ENCODE data around the gene INTS12. TPM values are rescaled to one million over a fixed set of nuclear protein-coding genes. Genes with fewer than 3 reads are reported as not detected.

The INTS12 gene, protein sequence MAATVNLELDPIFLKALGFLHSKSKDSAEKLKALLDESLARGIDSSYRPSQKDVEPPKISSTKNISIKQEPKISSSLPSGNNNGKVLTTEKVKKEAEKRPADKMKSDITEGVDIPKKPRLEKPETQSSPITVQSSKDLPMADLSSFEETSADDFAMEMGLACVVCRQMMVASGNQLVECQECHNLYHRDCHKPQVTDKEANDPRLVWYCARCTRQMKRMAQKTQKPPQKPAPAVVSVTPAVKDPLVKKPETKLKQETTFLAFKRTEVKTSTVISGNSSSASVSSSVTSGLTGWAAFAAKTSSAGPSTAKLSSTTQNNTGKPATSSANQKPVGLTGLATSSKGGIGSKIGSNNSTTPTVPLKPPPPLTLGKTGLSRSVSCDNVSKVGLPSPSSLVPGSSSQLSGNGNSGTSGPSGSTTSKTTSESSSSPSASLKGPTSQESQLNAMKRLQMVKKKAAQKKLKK
- 23.5 TPM for polyA plus RNA-seq (2013, experiment 1 of 2)
- 23.9 TPM for polyA plus RNA-seq (2013, experiment 2 of 2)

DNA sequence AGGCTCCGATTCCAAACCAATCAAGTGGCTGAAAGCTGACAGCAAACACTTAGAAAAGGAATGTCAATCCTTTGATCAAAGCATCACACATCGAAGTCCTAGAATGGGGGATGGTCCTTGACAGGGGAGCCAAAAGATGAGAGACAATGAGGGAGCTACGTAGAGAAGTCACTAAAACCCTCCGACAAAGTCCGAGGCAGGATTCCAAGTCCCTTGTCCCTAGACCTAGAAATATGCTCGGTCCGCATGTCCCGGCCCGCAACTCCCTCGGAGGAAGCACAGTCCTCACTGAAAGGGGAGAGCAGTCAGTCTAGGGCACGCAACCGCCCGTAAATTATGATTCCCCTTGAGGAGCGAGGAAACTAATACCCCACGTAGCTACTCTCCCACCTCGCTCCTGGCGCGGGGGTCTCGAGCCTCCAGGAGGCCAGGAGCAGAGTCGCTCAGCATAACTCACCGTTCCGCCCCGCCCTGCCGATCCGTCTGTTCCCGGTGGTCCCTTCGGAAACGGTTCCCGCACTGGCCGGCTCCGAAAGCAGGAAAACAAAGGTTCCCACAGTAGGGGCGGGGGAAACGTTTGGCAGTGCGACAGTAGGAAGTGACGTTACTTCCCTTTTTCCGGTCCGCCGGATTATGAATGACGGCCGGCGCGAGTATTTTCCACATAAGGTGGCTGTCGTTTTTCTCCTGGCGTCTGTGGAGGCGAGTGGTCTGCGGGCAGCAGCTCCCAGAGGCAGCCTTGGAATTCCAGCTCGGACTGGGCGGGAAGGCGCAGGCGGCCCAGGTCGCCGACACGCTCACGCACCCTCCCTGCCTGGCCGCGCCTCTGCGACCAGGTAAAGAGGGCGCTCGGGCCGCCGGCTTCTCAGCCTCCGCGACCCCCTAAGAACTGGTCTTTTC, at the start of gene INTS12, which contains the start of gene GSTCD:
TSS of gene INTS12 (minus strand) at position 509 of the 900 bp plus-strand sequence. CDS start 8,684 bp downstream, outside the sequence.
TSS of gene GSTCD (plus strand) at position 604 of the 900 bp plus-strand sequence. CDS start 8,830 bp downstream, outside the sequence.
- H3K4me2 ChIP-seq (ENCODE audit: low read length, poor library complexity, severe bottlenecking) = peak within 1 kb of the TSS; percentile 89
- peaks cover 16% of the 10 kb centered on the region for H3K79me1 ChIP-seq (replicated peaks; ENCODE audit: low read length, poor library complexity, severe bottlenecking)
- under 1% methylated on average over 57 of the region's 63 CpGs for WGBS
- H4K91ac ChIP-seq (ENCODE audit: low read length) = peak within 1 kb of the TSS; percentile 78
- peak within 1 kb of the TSS; percentile 96 to 100 for H3K4me3 ChIP-seq (ENCODE audit: insufficient read depth in 1 of 2, low read depth in 1 of 2, low read length in 2 of 2)
- peak within 1 kb of the TSS; percentile 21 for H2BK120ac ChIP-seq (ENCODE audit: low read depth, low read length)
- peak within 1 kb of the TSS; percentile 90 for H3K27ac ChIP-seq (ENCODE audit: low read length, poor library complexity, severe bottlenecking)
- H3K27me3 ChIP-seq (ENCODE audit: control insufficient read depth in 1 of 2, insufficient read depth in 1 of 2, low read length in 2 of 2) = no peaks in the 10 kb centered on the region
- H3K23ac ChIP-seq (ENCODE audit: low read length in 2 of 2) = peak within 1 kb of the TSS in 1 of 2 experiments; percentile 87
- no peak within 1 kb of the TSS for H2BK12ac ChIP-seq (ENCODE audit: low read length in 2 of 2)
- H2AK5ac ChIP-seq (ENCODE audit: low read length, severe bottlenecking) = no peak within 1 kb of the TSS
- peak within 1 kb of the TSS; percentile 5 to 91 for H3K4ac ChIP-seq (ENCODE audit: low read depth in 1 of 2, low read length in 2 of 2)
- H4K8ac ChIP-seq (ENCODE audit: low read length) = peak within 1 kb of the TSS; percentile 95
- peak within 1 kb of the TSS in 1 of 2 experiments; percentile 95 for H3K14ac ChIP-seq (ENCODE audit: low read length in 2 of 2)
- peak within 1 kb of the TSS; percentile 95 for H3K9ac ChIP-seq (ENCODE audit: low read length)
- peaks cover 0 to 6% of the 10 kb centered on the region in 2 experiments for H3K36me3 ChIP-seq (ENCODE audit: control insufficient read depth in 1 of 2, insufficient read depth in 2 of 2, low read depth in 1 of 2, low read length in 2 of 2)
- H2BK5ac ChIP-seq (ENCODE audit: low read depth, low read length, poor library complexity, severe bottlenecking) = peak within 1 kb of the TSS; percentile 69
- peak within 1 kb of the TSS; percentile 88 to 92 for H3K18ac ChIP-seq (ENCODE audit: low read depth in 1 of 2, low read length in 2 of 2)
- no peaks in the 10 kb centered on the region for H3K9me3 ChIP-seq (ENCODE audit: control insufficient read depth, low read length)
- peak within 1 kb of the TSS; percentile 100 for H2AFZ ChIP-seq (ENCODE audit: low read depth, low read length)
- no peaks in the 10 kb centered on the region for H3K4me1 ChIP-seq (ENCODE audit: control insufficient read depth, insufficient read depth, low read depth, low read length)
- peak; percentile 95 for DNase-seq
- no peak within 1 kb of the TSS for H2BK15ac ChIP-seq (ENCODE audit: low read depth, poor library complexity, severe bottlenecking)

DNA sequence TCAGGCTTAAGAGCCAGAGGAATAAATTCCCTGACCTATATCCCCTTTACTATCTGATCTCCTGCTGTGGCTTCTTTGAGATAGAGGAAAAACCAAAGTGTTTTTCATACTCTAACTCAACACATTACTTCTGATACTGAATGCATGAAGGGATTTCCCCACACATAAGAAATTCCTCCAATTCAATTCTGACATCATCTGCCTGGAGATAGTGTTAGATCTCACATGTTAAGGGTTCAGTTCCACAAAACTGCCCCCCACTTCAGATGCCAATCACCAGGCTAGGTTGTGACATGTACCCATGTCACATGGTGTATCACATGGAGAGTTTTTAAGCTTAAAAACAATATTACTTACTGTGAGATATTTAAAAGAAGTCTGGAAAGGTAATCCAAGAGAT, 46.9 kb upstream of the INTS12 start:
- Histone ChIP-seq H3K4me2 (ENCODE audit: low read length, poor library complexity, severe bottlenecking) (no peak overlapping the region), H2BK5ac (ENCODE audit: low read depth, low read length, poor library complexity, severe bottlenecking) (no peak overlapping the region), H2BK120ac (ENCODE audit: low read depth, low read length) (no peak overlapping the region), H3K27me3 (ENCODE audit: control insufficient read depth in 1 of 2, insufficient read depth in 1 of 2, low read length in 2 of 2) (no peaks in the 10 kb centered on the region), H3K23ac (ENCODE audit: low read length in 2 of 2) (no peak overlapping the region), H3K79me1 (replicated peaks; ENCODE audit: low read length, poor library complexity, severe bottlenecking) (no peaks in the 10 kb centered on the region), H4K8ac (ENCODE audit: low read length) (no peak overlapping the region), H3K9me3 (ENCODE audit: control insufficient read depth, low read length) (no peaks in the 10 kb centered on the region), H3K18ac (ENCODE audit: low read depth in 1 of 2, low read length in 2 of 2) (no peak overlapping the region), H3K4me1 (ENCODE audit: control insufficient read depth, insufficient read depth, low read depth, low read length) (no peaks in the 10 kb centered on the region), H3K9ac (ENCODE audit: low read length) (no peak overlapping the region), H3K4me3 (ENCODE audit: insufficient read depth in 1 of 2, low read depth in 1 of 2, low read length in 2 of 2) (no peak overlapping the region), H3K27ac (ENCODE audit: low read length, poor library complexity, severe bottlenecking) (no peak overlapping the region), H2BK12ac (ENCODE audit: low read length in 2 of 2) (no peak overlapping the region), H4K91ac (ENCODE audit: low read length) (no peak overlapping the region), H2AFZ (ENCODE audit: low read depth, low read length) (no peak overlapping the region), H2BK15ac (ENCODE audit: low read depth, poor library complexity, severe bottlenecking) (no peak overlapping the region), H3K4ac (ENCODE audit: low read depth in 1 of 2, low read length in 2 of 2) (no peak overlapping the region), H3K14ac (ENCODE audit: low read length in 2 of 2) (no peak overlapping the region), H2AK5ac (ENCODE audit: low read length, severe bottlenecking) (no peak overlapping the region), H3K36me3 (ENCODE audit: control insufficient read depth in 1 of 2, insufficient read depth in 2 of 2, low read depth in 1 of 2, low read length in 2 of 2) (no peaks in the 10 kb centered on the region)
- DNase-seq = no peak

DNA sequence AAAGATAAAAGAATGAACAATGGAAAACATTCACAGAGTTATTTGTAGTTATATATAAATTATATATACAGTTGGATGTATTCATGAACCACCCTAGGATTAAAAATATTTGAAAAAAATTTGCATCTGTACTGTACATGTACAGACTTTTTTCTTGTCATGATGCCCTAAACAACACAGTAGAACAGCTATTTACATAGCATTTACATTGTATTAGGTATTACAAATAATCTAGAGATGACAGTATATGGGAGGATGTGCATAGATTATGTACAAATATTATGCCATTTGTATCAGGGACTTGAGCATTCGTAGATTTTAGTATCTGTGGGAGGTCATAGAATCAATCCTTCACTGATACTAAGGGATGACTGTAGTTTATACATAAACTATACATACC, 44.9 kb upstream of the INTS12 start:
- Histone ChIP-seq H3K36me3 (ENCODE audit: control insufficient read depth in 1 of 2, insufficient read depth in 2 of 2, low read depth in 1 of 2, low read length in 2 of 2) (no peaks in the 10 kb centered on the region), H2AFZ (ENCODE audit: low read depth, low read length) (no peak overlapping the region), H2BK5ac (ENCODE audit: low read depth, low read length, poor library complexity, severe bottlenecking) (no peak overlapping the region), H2BK120ac (ENCODE audit: low read depth, low read length) (no peak overlapping the region), H4K8ac (ENCODE audit: low read length) (no peak overlapping the region), H3K9ac (ENCODE audit: low read length) (no peak overlapping the region), H3K79me1 (replicated peaks; ENCODE audit: low read length, poor library complexity, severe bottlenecking) (no peaks in the 10 kb centered on the region), H4K91ac (ENCODE audit: low read length) (no peak overlapping the region), H3K4me2 (ENCODE audit: low read length, poor library complexity, severe bottlenecking) (no peak overlapping the region), H3K27me3 (ENCODE audit: control insufficient read depth in 1 of 2, insufficient read depth in 1 of 2, low read length in 2 of 2) (no peaks in the 10 kb centered on the region), H3K27ac (ENCODE audit: low read length, poor library complexity, severe bottlenecking) (no peak overlapping the region), H2BK15ac (ENCODE audit: low read depth, poor library complexity, severe bottlenecking) (no peak overlapping the region), H3K18ac (ENCODE audit: low read depth in 1 of 2, low read length in 2 of 2) (no peak overlapping the region), H3K14ac (ENCODE audit: low read length in 2 of 2) (no peak overlapping the region), H3K9me3 (ENCODE audit: control insufficient read depth, low read length) (no peaks in the 10 kb centered on the region), H3K4me3 (ENCODE audit: insufficient read depth in 1 of 2, low read depth in 1 of 2, low read length in 2 of 2) (no peak overlapping the region), H3K4me1 (ENCODE audit: control insufficient read depth, insufficient read depth, low read depth, low read length) (no peaks in the 10 kb centered on the region), H3K23ac (ENCODE audit: low read length in 2 of 2) (no peak overlapping the region), H3K4ac (ENCODE audit: low read depth in 1 of 2, low read length in 2 of 2) (no peak overlapping the region), H2BK12ac (ENCODE audit: low read length in 2 of 2) (no peak overlapping the region), H2AK5ac (ENCODE audit: low read length, severe bottlenecking) (no peak overlapping the region)
- WGBS = no CpG with 5 or more reads among the region's 1 CpG
- no peak for DNase-seq

Measured in mesenchymal stem cell (in vitro differentiated cells and primary cell).